D721Med (cell line): Measurements from ENCODE around the gene SAMD14.
A peak's percentile ranks its signal among the peaks of the same experiment; 100 is the strongest.

Source experiments
- DNase-seq: peaks from one replicate; pipeline ENCODE4 v3.0.0; 2011; ENCODE audit warnings: low spot score; ENCODE audit not compliant: insufficient read length
- FAIRE-seq: peaks from 2 replicates; lab custom pipeline; 2011; peaks lifted over from hg19 to GRCh38; lab: Jason Lieb, UNC
- CTCF ChIP-seq: IDR thresholded peaks from 2 replicates; pipeline ENCODE4 v1.5.1; 2012; ENCODE audit warnings: mild to moderate bottlenecking, control low read depth; ENCODE audit not compliant: insufficient read depth; ENCODE audit errors: missing control alignments

Gene SAMD14

GRCh38 chr17:50141745-50142110, 11.8 kb upstream of the SAMD14 start:
- no peak for DNase-seq
- FAIRE-seq = no peak

GRCh38 chr17:50141026-50141744, 11.2 kb upstream of the SAMD14 start:
- no peak for FAIRE-seq
- no peak for DNase-seq
- no peak for TF ChIP-seq CTCF

More at GRCh38 chr17:50141745-50142110, 11.8 kb upstream of the SAMD14 start:
- no peak for TF ChIP-seq CTCF

GRCh38 chr17:50139950-50140885, 10.3 kb upstream of the SAMD14 start:
- peak; percentile 90 for TF ChIP-seq CTCF
- DNase-seq (peak; percentile 94), FAIRE-seq (no peak)

- FAIRE-seq = no peak
- TF ChIP-seq CTCF = no peak
- DNase-seq = no peak
These were observed 9.3 kb upstream of the SAMD14 start for GRCh38 chr17:50139185-50139783.

DNA sequence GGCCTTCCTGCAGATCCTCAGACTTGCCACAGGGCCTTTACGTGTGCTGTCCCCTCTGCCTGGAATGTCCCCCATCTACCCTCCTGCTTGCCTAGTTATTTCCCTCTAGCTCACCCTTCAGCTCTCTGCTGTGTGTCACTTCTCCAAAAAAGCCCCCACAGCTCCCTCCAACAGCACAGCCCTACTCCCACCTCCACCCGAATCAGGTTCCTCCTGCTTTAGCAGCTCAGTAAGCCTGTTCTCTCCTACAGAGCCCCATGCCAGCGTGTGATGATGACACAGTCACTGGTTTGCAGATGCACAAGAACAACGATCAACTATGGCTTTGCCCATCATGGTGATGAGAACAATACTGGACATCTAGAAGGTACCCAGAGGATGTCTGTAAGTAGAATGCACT, 7.1 kb upstream of the SAMD14 start:
- TF ChIP-seq CTCF = no peak
- no peak for FAIRE-seq
- DNase-seq = no peak

DNA sequence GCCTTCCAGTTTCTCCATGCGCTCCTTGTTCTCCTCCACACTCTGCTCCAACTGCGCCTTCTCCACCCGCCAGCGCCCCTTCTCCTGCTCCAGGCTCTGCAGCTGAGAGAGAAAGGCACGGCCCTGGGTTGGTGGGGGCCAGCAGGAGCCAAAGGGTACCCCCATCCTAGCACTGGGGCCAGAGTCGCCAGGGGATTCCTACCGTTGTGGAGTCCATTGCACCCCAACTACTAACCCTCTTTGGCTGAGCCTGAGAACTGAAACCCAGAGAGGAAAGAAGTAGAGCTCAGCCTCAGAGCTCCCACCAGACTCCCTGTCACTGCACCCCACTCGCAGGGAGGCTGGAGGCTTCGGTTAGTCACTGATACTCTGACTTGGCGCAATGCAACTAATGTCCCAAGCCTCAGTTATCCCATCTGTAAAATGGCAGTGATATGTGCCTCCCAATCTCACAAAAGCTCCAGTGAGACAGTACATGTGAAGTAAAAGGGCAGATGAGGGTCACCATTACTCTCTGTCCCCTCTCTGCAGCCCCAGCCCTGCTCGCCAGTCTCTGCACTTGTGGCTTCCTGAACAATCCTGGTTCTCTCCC, 6.2 kb upstream of the SAMD14 start:
- no peak for TF ChIP-seq CTCF
- FAIRE-seq (no peak), DNase-seq (no peak)
